Pericardium fibroblast (primary cell): ENCODE results near the gene STOX2. TPM values are rescaled to one million over a fixed set of nuclear protein-coding genes. Genes with fewer than 3 reads are reported as not detected.

Experiments
- total RNA-seq: library from RNA; depleted of rRNA; stranded (reverse); fragments of >200 nt; gene quantifications from 2 replicates; pipeline ENCODE4 v1.2.3, GENCODE V29; 2015

STOX2 gene, protein sequence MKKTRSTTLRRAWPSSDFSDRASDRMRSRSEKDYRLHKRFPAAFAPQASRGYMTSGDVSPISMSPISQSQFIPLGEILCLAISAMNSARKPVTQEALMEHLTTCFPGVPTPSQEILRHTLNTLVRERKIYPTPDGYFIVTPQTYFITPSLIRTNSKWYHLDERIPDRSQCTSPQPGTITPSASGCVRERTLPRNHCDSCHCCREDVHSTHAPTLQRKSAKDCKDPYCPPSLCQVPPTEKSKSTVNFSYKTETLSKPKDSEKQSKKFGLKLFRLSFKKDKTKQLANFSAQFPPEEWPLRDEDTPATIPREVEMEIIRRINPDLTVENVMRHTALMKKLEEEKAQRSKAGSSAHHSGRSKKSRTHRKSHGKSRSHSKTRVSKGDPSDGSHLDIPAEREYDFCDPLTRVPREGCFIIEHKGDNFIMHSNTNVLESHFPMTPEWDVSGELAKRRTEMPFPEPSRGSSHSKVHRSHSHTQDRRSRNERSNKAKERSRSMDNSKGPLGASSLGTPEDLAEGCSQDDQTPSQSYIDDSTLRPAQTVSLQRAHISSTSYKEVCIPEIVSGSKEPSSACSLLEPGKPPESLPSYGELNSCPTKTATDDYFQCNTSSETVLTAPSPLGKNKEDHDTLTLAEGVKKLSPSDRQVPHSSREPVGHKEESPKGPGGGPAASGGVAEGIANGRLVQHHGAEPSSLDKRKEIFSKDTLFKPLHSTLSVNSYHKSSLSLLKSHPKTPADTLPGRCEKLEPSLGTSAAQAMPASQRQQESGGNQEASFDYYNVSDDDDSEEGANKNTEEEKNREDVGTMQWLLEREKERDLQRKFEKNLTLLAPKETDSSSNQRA (N-terminal part only)
- total RNA-seq: 0.23 and 0.26 TPM in 2 replicates

DNA sequence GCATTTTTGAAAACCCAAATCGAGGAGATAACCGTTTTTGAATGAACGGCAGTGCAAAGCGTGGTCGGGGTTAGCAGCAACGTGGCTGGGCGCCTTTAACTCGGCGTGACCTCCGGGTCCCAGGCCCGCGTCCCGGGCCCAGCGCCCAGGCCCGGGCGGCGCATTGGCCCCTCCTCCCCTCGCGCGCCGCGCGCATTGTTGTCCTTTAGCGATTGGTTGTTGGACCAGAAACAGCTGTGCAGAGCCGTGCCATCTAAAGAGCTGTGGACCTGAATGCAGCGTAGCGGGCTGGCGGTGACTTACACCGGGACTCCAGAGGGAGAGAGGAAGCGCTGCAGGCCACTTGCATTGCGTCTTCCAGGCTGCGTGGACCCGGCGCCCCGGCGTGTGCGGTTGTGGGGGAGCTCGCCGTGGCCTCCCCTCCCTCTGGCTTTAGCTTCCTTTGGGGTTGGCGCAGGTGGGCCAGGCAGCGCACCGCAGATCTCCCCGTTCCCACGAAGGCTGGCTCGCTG, at the start of gene STOX2:
STOX2 (plus strand) TSS at position 227 of the 512 bp plus-strand sequence. CDS start 1,484 bp downstream, outside the sequence.

Other genes with a start within 250 kb of the STOX2 start
- gene RWDD4, start 246.1 kb upstream of the STOX2 start, total RNA-seq: 15.1 and 19.1 TPM in 2 replicates
- gene TRAPPC11, start 246.0 kb upstream of the STOX2 start, total RNA-seq: 26.7 and 34.5 TPM in 2 replicates